GM19438 (cell line): ENCODE results near the gene CCDC74B.
"Not testable (repeated sequence)": the region's sequence is repeated elsewhere in the genome, so short reads cannot be mapped to it uniquely, and the experiment has no call there.

Source experiments
- ATAC-seq: cut with Tn5 transposase; IDR thresholded peaks from one replicate; pipeline ENCODE4 v1.9.1; 2021; ENCODE audit warnings: low read depth; ENCODE audit not compliant: unreplicated experiment

The CCDC74B gene

GRCh38 chr2:130169163-130169562 is 24.3 kb upstream of the CCDC74B start:
- ATAC-seq = not testable (repeated sequence)

GRCh38 chr2:130166611-130167010 is 21.7 kb upstream of the CCDC74B start:
- ATAC-seq = not testable (repeated sequence)

DNA sequence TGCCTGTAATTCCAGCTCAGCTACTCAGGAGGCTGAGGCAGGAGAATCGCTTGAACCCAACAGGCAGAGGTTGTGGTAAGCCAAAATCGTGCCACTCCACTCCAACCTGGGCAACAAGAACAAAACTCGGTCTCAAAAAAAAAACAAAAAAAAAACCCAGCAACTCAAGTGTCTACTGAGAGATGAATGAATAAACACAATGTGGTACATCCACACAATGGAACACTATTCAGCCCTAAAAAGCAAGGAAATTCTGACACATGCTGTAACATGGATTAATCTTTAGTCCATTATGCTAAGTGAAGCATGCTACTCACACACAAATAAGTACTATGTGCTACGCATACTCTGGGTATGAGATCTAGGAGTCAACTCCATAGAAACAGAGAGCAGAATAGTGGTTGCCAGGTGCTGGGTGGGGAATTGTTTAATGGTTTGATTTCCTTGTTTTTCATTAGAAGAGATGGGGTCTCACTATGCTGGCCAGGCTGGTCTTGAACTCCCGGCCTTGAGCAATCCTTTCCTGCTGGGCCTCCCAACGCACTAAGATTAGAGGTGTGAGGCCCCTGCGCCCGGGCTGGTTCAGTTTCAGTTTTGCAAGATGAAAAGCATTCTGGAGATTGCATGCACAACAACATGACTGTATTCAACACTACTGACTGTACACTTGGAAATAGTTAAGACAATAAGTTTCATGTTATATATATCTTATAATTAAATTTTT is 20.5 kb upstream of the CCDC74B start:
- ATAC-seq = no peak

GRCh38 chr2:130162968-130163367 is 18.1 kb upstream of the CCDC74B start:
- ATAC-seq = no peak

DNA sequence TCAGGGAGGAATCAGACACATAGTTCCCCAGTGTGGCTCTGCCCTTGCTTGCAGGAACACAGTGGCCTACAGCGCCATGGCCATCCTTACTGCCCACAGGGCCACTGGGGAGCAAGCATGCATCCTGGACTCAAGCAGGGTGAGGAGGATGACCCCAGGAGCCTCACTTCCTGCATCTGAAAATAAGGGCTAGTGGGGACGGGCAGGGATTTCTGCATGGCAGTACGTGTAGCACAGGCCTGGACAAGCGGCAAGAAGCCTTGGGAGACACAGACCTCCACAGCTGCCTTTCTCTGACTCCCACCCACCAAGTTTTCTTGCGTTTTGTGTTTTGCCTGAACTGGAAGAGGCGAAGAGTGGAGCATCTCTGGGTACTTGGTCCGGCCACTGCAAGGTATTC is 17.6 kb upstream of the CCDC74B start:
- not testable (repeated sequence) for ATAC-seq

DNA sequence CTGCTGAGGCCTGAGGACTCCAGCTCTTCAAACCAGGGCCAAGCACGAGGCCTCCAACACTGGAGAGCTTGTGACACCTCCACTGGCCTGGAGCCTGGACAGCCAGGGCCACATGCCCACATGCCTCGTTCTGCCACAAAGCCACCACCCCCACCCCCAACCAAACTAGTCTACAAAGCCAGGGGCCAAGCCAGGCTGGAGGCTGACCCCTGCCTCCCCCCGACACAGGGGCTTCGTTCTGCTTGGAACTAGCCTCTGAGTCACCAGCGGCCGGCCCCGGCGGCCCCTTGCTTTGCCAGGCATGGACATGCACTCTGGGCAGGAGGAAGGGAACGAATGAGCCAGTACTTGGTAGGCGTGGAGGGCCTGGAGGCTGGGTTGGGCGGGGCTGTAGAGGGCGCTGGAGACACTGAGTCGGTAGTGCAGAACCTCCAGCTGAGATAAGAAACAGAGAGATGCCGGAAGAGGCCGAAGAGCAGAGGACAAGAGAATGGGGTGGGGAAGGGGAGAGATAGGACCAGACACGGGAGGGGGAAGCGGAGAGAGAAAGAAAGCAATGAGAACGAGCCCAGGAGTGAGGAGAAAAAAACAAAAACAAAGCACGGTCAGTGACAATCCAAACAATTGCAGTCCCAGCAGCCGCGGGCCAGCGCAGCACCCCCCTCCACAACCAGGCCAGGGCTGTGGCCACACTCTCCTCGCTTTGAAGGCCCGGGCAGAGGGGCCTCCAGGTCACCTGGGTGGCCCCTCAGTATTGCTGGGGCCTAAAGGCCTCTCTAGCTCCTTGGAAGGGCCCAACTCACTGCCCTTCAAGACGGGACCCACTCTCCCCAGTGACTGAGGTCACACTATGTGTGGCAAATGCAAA is 16.2 kb upstream of the CCDC74B start:
- ATAC-seq = not testable (repeated sequence)

DNA sequence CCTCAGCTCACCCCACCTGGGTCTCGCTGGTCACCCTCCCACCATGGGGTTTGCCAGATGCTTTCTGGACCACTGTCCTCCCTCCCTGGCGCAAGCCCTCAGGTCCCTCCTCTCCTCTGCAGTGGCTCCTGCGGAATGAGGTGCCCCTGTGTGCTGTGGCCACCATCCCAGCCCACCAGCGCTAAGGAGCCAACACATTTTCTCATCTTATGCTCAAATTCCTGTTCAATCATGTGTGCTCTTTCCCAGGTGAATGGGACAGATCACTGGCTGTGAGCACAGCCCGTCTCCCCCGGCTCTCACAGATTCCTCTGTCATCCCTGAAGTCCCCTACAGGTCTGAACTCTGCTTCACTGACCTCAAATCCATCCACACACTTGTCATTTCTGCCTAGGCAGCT is 15.2 kb upstream of the CCDC74B start:
- ATAC-seq = no peak

GRCh38 chr2:130159376-130159775 is 14.5 kb upstream of the CCDC74B start:
- not testable (repeated sequence) for ATAC-seq

DNA sequence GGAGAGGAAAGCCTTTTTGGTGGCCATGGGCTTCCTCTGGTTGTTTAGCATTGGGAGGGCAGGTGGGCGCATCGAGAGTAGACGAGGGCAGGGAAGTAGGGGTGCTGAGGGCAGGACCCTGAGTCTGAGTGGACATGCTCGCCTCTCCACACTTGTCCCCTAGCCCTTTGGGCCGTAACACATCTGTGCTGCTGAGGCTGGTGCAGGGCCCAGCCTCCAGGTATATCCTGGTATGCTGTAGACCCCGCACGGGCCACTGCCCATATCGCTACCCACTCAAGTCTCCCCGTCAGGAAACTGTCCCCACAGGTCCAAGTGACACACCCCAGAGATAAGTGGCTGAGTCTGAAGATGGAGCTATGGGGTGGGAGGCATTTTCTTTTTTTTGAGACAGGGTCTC is 13.7 kb upstream of the CCDC74B start:
- ATAC-seq = no peak

DNA sequence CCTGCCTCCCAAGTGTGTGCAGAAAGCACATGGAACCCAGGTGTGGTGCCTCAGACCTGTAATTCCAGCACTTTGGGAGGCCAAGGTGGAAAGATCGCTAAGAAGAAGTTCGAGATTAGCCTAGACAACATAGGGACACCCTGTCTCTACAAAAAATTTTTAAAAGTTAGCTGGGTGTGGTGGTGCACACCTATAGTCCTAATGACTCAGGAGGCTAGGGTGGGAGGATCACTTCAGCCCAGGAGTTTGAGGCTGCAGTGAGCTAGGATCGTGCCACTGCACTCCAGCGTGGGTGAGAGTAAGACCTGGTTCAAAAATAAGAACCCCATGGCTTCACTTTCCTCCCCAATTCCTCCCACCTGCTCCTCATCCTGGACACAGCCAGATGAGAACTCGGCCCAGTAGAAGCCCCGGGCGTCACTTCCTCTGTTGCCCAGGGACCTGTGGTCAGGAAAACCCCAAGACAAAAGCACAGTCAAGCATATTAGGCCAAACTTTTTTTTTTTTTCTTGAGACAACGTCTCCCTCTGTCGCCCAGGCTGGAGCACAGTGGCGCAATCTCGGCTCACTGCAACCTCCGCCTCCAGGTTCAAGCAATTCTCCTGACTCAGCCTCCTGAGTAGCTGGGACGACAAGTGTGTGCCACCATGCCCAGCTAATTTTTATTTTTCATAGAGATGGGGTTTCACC is 13.1 kb upstream of the CCDC74B start:
- ATAC-seq = peak; percentile 86

- peak; percentile 26 for ATAC-seq
Observed at GRCh38 chr2:130157354-130157753, 12.4 kb upstream of the CCDC74B start.

- no peak for ATAC-seq
Observed at GRCh38 chr2:130156624-130157004, 11.7 kb upstream of the CCDC74B start.

GRCh38 chr2:130155956-130156623 is 11.2 kb upstream of the CCDC74B start:
- ATAC-seq = not testable (repeated sequence)

DNA sequence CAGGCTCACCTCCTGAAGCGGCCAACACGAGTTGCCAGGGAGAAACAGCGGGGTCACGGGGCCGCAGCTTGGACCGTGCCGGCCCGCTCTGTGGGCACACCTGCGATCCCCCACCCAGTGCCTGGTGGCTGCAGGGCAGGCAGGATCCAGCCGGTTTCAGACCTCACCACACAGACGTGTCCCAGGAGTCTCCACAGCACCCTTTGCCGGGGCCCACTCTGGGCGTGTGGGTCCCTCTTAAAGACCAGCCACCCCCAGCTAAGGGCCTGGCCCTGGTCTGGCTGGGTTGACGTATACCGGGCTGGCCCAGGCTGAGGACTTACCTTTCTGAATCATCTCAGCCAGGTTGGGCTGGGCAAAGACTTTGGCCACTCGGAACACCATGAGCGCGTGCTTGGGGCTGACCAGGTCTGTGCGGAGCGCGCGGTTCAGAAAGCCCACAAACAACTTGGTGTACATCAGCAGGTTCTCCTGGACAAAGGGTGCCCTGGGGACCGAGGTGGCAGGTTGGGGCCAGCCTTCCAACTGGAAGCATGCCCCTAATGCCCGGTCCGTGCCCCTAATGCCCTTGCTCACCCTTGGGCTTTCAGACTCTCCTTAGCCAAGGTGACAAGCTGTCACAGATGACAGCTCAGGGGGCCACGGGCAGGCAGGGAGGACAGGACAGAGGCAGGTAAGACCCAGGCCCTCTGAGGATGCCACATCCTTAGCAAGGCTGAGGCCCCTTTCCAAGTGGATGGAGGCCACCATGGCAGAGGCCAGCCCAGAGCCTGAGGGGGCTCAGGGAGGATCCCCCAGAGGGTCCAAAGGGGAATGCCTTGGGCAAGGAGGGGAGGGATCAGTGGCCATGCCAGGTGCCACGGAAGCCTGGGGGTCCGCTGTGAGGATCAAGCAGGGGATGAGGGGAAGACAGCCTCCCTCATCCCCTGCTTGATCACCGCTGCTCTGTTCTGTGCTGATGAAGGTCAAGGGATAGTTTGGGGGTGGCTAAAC is 10.2 kb upstream of the CCDC74B start:
- ATAC-seq = no peak

GRCh38 chr2:130154423-130154770 is 9.5 kb upstream of the CCDC74B start:
- not testable (repeated sequence) for ATAC-seq

GRCh38 chr2:130153721-130154422 is 9.0 kb upstream of the CCDC74B start:
- not testable (repeated sequence) for ATAC-seq

- no peak for ATAC-seq
Observed at GRCh38 chr2:130152816-130153595, 8.1 kb upstream of the CCDC74B start.

- ATAC-seq = not testable (repeated sequence)
Observed at GRCh38 chr2:130152136-130152815, 7.4 kb upstream of the CCDC74B start.
